Lower leg skin (tissue), 3 donors: ENCODE measurements around the gene RBKS.

ENCODE experiments used
- CTCF ChIP-seq, 3 donors: fragments of 450-650 bp; IDR thresholded peaks; one replicate each; pipeline ENCODE4 v1.5.1; 2016; ENCODE audit warnings: antibody characterized with exemption in 3 of 3, mild to moderate bottlenecking in 3 of 3, moderate library complexity in 2 of 3
- POLR2A ChIP-seq, 2 donors: fragments of 450-650 bp; IDR thresholded peaks; one replicate each; pipeline ENCODE4 v1.6.1; 2016 to 2017; ENCODE audit warnings: antibody characterized with exemption in 2 of 2, mild to moderate bottlenecking in 1 of 2, moderate library complexity in 1 of 2

GRCh38 chr2:27856386-27856785 lies 33.8 kb downstream of the RBKS start:
- no peak for TF ChIP-seq POLR2A (IDR thresholded peaks at IDR 0.05)
- no peak for TF ChIP-seq CTCF (IDR thresholded peaks at IDR 0.05)
